ENCODE results near the gene UBD.

The UBD gene

DNA sequence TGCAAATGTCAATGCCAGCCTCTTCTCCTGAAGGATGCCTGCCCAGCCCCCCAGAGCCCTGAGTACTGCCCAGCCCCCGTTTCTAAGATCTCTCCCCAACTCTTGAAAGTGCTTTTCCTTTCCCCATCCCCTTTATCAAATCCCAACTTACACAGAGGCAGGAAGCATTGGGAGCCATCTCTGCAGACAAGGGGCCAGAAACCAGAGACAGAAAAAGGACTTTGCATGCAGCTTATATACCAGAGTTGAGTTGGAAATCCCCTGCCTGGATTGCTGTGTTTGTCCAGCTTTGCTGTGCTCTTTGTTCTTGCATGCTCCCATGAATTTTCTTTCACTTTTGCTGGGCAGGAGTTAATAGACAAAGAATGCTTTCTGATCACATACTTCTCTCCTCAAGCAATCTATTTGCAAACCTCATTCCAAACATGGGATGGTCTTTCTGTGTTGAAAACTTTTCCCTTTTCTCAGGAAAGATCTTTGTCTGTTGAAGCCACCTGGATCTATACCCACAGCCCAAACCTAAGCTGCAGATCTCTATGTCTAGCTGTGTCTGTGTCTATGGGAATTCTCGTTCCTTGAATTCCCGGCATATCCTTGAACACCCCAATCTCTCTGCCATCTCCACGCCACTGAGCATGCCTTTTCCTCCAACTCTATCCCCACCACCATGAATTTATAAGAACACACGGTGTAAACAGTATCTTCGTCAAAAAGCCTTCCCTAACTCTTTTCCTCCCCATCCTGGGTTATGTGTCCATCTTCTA lies at the start of gene UBD:
Gene UBD (minus strand): TSS at position 209 of the 764 bp plus-strand sequence. CDS start 31 bp downstream, at position 178.
- DNase-seq (ENCODE audit: low spot score), result no peak

DNA sequence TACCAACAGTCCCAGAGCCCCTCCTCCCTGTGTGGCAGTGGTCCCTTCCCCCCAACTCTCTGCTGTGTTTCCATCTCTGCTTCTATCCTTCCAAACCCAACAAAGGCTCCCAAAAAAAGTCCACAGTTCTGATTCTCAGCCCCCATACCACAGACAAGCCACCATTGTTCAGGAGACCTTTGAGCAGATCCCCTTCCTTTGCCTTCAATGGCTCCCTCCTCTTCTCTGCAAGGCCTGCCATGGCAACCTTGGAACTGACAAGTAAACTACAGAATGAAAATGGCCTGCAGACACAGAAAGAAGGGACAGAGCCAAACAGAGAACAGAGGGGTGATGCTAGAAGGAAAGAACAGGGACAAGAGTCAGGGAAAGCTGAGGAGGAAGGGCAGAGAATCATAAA lies 48.6 kb upstream of the UBD start:
- no peak for DNase-seq (ENCODE audit: low spot score)

DNA sequence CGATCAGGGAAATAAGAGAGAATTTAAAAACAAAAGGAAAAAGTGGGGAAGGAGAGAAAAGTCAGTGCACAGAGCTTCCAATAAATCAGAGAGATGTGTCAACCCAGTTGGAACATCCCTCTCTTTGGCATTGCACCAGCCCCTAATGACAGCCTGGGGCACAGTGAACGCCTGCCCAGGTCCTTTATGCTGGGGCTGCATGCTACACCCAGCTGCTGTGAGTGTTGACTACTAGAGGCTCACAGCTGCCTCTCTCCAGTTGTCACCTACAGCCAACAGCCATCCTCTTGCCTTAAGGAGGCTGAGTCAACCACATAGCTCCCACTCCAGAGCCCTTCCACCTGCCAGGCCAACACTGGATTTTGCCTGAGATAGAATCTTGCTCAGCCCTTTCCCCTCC lies 44.4 kb upstream of the UBD start:
- no peak for DNase-seq (ENCODE audit: low spot score)

DNA sequence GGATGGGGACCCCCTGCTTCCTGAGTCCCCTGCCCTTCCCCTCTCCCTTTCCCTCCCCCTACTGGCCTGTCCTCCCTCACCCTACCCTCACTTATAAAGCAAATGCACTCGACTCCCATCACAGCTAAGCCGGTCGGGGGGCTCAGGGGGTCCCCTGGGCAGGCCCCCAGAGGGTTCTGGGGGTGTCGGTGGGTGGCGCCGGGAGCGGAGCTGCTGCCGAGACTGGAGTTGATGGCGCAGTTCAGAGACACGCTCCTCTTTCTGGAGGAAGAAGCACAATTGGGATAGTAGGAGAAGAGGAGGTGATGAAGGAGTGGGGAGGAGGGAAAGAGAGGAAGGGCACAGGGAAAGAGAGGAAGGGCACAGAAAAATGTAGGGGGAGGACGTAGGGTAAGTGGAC lies 43.9 kb upstream of the UBD start:
- DNase-seq (ENCODE audit: low spot score), result no peak

DNA sequence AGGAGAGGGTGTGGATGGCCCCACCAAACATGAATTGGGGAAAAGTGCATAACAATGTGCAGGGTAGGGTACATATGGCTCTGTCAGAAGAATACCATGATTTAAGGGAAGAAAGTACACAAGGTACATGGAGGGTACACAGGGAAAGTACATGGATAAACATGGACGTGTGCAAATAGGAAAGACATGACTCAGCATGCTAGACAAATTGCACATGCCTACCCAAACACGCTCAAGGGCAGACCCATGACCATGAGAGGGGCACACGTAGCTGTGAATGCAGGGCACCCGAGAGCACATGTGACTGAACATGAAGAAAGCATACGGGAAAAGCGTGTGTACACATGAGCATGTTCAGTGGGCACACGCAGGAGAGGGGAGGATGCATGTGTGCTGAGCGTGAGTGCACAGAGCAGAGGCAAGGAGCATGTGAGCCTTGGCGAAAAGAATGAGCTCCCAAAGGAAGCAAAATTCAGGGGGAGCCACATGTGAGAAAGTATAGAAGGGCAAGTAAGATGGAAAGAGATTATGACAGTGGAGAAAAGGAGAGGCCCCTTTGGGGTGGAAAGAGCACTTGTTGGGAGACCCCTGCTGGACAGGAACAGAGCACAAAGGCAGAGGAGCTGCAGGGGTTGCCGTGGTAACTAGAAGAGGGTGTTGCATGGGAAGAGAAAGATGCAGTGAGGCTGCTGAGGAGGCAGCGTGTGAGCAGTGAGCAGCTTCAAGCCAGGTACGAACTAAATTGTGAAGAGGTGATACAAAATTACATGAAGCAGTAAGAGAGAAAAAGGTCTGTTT lies 43.2 kb upstream of the UBD start:
- DNase-seq (ENCODE audit: low spot score), result no peak

DNA sequence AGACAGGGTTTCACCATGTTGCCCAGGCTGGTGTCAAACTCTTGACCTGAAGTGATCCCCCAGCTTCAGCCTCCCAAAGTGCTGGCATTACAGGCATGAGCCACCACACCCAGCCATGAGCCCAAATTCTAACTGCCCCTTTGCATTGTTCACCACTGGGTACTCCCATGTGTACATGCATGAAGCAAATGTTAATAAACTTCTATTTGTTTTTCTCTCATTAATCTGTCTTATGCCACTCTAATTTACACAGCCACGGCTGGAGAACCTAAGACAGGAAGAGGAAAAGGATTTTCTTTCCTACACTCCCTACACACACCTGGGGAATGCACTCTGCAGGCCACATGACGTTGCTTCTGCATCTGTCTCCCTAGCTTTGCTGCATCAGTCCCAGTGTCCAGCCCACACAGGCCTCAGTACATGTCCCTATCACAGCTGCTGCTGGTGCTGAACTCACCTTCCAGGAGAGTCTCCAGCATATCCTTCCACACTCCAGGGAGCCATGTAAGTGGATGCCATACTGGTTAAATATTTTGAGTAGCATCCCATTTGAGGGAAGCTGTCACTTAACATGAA lies 38.7 kb upstream of the UBD start:
- DNase-seq (ENCODE audit: low spot score), result no peak

DNA sequence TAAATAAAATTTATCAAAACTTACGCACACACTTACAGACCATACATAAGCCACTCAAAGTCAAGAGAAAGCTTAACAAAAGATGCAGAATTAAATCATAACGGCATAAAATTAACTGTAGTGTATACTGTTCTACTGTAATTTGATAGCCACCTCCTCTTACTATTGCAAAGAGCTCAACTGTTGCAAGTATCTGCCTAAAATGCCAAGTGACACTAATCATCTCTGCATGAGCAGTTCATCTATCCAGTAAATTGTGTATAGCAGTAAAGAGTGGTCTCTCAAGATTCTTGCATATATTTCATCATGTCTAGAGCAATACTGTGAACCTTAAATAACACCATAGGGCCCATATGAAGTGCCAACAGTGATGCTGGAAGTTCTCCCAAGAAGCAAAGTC lies 37.7 kb upstream of the UBD start:
- DNase-seq (ENCODE audit: low spot score), result no peak

DNA sequence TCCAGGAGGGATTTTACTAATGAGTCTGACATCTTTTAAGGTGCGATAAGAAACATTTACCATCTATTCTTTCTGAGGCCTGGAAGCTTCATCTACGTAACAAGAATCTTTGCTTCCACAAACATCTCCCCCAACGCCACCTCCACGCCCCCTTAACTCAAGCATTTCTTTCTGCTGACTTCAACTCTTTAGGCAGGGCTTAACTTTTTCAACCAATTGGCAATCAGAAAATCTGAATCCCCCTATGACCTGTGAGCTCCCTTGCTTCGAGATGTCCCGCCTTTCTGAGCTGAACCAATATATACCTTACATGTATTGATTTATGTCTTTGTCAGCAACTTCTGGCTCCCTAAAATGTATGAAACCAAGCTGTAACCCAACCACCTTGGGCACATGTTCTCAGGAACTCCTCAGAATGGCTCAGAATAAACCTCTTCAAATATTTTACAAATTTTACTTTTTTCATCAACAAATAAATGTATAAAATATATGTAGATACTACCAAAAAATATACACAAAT lies 36.9 kb upstream of the UBD start:
- DNase-seq (ENCODE audit: low spot score), result no peak

DNA sequence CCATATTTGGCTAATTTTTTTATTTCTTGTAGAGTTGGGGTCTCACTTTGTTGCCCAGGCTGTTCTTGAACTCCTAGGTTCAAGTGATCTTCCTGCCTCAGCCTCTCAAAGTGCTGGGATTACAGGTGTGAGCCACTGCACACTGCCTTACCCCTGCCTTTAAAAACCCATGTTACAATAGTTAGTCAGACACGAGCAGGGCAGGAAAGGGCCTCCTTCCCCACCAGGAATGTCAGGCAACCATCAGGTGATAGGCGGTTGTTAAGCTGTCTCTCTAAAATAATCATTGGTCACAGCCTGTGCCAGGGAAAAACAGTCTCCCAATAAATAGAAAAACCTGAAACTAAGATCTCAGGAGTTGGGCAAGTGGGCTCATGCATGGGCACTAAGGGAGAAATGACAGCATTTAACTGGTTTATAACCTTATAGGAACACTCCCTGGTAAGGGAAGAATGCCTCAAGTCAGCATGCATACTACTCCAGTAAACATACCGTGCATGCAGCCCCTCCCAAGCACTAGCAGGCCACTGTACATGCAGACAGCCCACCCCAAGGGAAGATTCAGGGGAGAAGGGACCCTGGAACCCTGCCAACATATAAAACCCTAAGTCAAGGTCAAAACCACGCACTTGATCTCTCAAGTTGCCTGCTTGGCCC lies 33.8 kb upstream of the UBD start:
- DNase-seq (ENCODE audit: low spot score), result no peak

DNA sequence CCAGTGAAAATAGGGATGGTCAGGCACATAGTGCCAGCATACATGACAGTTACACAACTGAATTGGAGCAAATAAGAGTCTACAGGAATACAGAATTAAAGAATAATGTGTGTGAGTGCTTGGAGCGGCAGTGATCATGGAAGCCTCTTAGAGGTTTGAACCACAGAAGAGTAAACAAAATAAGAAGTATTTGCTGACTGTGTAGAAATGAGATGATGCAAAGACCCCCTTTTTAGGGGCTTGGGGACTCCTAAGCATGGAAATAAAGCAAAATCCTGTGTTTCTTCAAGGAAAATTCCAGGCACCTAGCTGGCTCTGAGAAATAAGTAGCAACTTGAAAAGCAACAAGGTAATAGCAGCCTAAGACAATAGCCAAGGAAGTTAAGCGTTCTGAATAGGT lies 32.1 kb upstream of the UBD start:
- no peak for DNase-seq (ENCODE audit: low spot score)

DNA sequence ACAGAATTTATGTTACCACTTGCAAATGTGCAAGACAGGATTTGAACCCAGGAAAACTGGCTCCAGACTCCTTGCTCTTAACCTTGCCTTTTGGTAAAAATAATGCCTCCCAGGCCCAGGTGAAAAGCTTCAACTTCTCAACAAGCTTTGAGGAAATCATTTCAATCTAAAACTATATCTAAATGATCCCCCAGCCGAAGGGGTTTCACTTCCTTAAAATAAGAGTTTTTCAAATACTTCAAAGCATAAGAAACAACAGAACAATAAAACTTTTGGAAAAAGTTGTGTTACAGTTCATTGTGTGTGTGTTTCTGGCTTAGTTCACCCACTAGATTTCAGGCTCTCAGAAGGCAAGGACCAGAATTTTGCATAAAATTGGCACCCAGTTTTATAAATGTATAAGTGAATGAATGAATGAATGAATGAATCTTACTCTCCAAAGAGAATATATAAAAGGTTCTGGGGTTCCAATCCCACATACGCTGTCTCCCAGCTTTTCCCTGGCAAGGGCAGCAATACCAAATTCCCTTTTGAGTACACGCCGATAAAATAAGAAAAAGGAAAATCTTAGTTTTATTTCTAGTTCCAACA lies 30.8 kb upstream of the UBD start:
- no peak for DNase-seq (ENCODE audit: low spot score)

DNA sequence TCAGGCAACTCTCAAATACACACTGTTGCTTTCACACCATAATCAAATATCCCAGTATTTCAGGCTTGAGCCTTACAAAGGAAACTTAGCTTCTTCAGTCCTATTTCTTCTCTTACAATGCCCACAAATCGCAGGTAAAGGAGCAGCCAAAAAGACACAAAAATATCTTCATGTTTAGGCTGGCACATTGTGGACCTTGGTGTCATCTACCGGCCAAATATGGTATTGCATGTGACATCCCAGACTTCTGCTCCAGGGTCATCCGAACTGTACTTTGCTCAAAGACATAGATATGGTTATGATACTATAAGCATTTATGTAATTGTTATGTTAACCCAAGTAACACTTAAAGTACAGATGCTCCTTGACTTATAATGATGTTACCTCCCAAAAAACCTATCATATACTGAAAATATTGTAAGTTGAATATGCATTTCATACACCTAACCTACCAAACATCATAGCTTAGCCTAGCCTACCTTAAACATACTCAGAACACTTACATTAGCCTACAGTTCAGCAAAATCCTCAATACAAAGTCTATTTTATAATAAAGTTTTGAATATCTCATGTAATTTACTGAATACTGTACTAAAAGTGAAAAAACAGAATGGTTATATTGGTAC lies 30.0 kb upstream of the UBD start:
- DNase-seq (ENCODE audit: low spot score), result peak; percentile 36

DNA sequence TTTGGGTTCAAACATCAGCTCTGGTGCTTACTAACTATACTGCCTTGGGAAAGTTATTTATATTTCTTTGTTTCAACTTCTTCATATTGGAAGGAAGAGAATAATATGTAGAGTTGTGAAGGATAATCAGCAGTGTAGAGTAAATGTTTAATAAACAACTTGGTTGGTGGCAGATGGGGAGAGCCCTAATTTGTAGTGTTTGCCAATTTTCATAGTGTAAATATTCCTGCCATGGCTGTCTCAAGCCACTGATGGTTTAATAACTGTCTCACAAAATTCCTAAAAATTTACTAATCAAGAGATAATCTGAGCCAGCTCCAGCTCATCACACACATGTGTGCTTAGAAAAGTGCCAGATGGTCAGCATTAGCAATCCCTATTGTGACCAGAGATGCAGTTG lies 25.3 kb upstream of the UBD start, which contains the start of gene OR2H2:
Gene OR2H2 (plus strand): TSS at position 301 of the 400 bp plus-strand sequence. CDS start 2,824 bp downstream, outside the sequence.
- no peak for DNase-seq (ENCODE audit: low spot score)

DNA sequence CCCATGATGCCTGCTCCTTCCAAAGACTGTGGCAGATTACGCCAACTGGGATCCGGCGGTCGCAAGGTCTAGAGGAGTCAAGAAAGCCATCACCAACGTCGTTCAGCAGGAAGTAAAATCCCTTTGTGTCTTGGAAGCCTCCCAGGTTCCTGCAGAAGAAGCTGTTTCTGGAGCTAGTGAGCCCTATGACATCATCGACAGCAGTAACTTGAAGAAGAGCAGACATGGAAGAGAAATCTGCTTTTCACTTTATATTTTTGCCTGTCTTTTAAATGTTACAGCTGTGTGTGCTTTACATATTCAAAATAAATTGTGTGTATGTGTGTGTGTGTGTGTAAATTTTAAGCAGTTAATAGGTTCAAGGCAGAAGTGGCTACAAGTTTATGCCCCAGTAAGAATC lies 18.0 kb upstream of the UBD start:
- no peak for DNase-seq (ENCODE audit: low spot score)

DNA sequence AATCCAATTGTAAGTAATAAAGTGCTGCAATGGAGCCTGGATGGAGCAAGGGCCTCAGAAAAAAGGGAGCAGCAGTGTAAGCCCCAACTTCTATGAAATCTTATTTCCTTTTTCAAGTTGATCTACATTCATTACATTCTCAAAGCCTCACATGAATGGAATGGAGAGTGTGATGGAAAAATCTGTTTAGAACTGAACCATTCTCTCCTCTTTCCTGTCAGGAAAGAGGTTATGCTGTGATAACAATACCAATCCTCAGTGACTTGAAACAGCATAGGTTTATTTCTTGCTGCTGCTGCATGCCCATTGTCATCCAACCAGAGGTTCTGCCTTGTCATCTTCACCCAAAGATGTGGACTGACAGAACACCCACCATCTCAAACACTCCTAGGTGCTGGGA lies 16.5 kb upstream of the UBD start:
- DNase-seq (ENCODE audit: low spot score), result no peak

DNA sequence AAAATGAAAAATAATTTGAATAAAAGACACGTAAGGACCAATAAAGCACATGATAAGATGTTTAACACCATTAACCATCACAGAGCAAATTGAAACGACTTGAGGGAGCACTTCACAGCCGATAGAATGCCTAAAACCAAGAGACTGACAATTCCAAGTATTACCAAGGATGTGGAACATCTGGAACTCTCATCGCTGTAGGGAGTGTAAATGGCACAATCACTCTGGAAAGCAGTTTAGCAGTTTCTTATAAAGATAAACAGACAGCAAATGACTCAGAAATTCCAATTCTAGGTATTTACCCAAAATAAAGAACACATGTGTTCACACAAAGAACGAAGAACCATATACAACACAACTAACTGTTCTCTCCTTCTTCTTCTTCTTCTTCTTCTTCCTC lies 8.5 kb upstream of the UBD start:
- DNase-seq (ENCODE audit: low spot score), result no peak

DNA sequence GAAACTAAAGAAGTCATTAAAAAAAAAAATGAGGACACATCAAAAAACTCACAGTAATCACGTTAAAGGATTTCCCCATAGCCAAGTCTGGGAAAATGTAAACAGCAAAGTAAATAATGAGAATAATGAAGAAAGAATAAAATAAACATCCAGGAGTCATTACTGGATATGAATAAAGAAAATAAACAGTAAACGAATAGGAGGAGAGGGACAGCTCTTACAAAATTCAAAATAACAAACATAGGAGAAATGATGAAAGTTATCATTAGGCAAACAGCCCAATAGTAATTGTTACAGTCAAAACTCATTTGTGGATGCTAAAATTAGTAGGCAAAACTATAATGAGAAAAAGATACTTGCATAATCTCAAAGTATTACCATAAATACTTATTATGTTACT lies 8.0 kb upstream of the UBD start:
- no peak for DNase-seq (ENCODE audit: low spot score)

DNA sequence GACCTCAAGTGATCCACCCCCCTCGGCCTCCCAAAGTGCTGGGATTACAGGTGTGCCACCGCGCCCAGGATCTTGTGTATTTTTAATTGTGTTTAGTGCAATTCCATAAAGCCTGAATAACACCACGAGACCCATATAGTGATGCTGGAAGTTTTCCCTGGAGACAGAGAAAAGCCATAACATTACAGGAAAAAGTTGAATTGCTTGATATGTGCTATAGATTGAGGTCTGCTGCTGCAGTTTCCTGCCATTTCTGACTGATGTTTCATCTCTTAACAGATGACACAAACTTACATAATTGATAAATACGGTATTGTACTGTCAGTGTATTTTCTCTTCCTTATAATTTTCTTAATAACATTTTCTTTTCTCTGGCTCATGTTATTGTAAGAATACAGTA lies 7.3 kb upstream of the UBD start:
- no peak for DNase-seq (ENCODE audit: low spot score)

DNA sequence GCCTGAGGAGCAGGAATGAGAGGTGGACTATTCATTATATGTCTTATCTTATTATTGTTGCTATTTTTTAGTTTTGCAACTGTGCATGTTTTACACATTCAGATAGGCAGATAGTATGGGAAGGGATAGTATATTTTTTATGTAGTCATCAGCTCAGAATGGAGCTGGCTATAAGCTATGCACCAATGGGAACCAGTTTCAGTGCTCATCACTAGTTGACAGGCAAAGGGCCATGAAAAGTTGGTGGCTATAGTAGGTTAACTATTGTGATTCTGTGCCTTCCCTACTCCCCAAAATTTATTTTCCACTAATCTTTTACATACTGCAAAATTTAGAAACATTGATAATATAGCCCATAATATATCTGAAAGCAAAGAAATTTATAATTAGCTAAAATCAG lies 5.3 kb upstream of the UBD start:
- DNase-seq (ENCODE audit: low spot score), result no peak

DNA sequence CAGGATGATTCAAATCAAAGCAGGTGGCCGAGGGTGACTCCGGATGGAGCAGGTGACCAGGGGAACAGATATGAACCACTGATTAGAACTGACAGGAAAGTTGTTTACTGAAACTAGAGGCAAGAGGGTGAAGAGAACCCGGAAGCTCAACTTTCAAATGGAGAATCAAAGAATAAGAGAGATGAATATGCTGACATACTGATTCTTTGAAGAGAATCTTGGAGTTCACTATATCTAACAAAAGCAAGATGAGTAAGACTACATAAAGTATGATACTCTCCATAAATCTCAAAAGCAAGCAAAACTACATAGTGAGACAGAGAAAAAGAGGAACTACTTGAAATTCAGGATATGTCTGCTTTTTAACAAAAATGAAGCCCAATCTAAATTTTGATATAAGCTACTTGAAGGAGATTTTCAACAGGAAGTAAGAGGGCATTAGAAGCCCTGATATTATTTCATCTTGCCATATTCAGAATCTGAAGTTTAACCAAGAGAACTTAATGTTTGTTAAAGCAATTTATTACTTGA lies 4.0 kb upstream of the UBD start:
- DNase-seq (ENCODE audit: low spot score), result no peak

DNA sequence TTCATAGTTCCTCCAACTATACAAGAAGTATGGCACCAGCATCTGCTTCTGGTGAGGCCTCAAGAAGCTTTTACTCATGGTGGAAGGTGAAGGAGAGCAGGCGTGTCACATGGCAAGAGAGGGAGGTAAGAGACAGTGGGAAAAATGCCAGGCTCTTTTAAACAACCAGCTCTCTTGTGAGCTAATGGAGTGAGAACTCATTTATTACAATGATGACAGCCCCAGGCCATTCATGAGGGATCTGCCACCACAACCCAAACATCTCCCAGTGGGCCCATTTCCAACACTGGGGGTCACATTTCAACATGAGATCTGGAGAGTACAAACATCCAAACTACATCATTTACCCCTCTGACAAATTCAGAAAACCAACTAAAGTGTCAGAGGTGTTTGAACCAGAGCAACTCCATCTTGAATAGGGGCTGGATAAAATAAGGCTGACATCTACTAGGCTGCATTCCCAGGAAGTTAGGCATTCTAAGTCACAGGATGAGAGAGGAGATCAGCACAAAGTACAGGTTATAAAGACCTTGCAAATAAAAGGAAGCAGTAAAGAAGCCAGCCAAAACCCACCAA lies 2.2 kb upstream of the UBD start:
- no peak for DNase-seq (ENCODE audit: low spot score)
